Aorta (tissue), 5 donors: Measurements from ENCODE around the gene CYFIP2. TPM values are rescaled to one million over a fixed set of nuclear protein-coding genes. Genes with fewer than 3 reads are reported as not detected.

Source experiments
- ATAC-seq: fragments of 200-7000 bp; cut with Tn5 transposase; one replicate; pipeline ENCODE4 v1.9.1; 2022; ENCODE audit warnings: moderate library complexity; ENCODE audit not compliant: low FRiP score
- DNase-seq, 2 donors: peaks; one replicate each; pipeline ENCODE4 v3.0.0-alpha.2; 2020
- H3K27ac ChIP-seq, 2 donors: one replicate each; pipeline ENCODE4 v1.5.1; 2013; ENCODE audit warnings: low read length in 2 of 2, mild to moderate bottlenecking in 2 of 2, moderate library complexity in 2 of 2, control low read depth in 1 of 2, inconsistent platforms in 1 of 2, low read depth in 1 of 2
- H3K27me3 ChIP-seq, 2 donors: one replicate each; pipeline ENCODE4 v1.6.1; 2013; ENCODE audit warnings: control low read depth in 1 of 2, low read length in 1 of 2, mild to moderate bottlenecking in 1 of 2, moderate library complexity in 1 of 2; ENCODE audit not compliant: insufficient read depth in 2 of 2, control insufficient read depth in 1 of 2
- H3K36me3 ChIP-seq, 2 donors: one replicate each; pipeline ENCODE4 v1.6.1; 2013; ENCODE audit warnings: control low read depth in 1 of 2, low read length in 1 of 2, mild to moderate bottlenecking in 1 of 2; ENCODE audit not compliant: insufficient read depth in 2 of 2, control insufficient read depth in 1 of 2
- H3K4me1 ChIP-seq, 2 donors: one replicate each; pipeline ENCODE4 v1.6.1; 2013; ENCODE audit warnings: low read length in 2 of 2, control low read depth in 1 of 2, mild to moderate bottlenecking in 1 of 2, moderate library complexity in 1 of 2; ENCODE audit not compliant: insufficient read depth in 2 of 2, control insufficient read depth in 1 of 2
- H3K4me3 ChIP-seq, 2 donors: one replicate each; pipeline ENCODE4 v1.5.1; 2013; ENCODE audit warnings: low read length in 2 of 2, control low read depth in 1 of 2, mild to moderate bottlenecking in 1 of 2
- H3K9me3 ChIP-seq: one replicate; pipeline ENCODE4 v1.6.1; 2013; ENCODE audit warnings: mild to moderate bottlenecking, low read length; ENCODE audit not compliant: control insufficient read depth
- WGBS, 2 donors: extraction: QIAGEN DNeasy Blood & Tissue Kit; methylation state at CpG; one replicate each; pipeline ENCODE4 v1.1.7; 2013; 5-methylcytosine and 5-hydroxymethylcytosine counted together
- intact Hi-C, 2 donors: fragments of 100-400 bp; cut with DNase I; formaldehyde crosslinking; loops; one replicate each; pipeline versions ENCODE4 v1.14.2 to v1.15.0; 2022
- long read RNA-seq, 2 donors: library from polyadenylated mRNA; unstranded; transcript quantifications; one replicate each; pipeline ENCODE4 v2.0.0, GENCODE V29; 2020 to 2021
- polyA plus RNA-seq, 2 donors: library from polyadenylated mRNA; stranded (reverse); fragments of 200-250 nt; gene quantifications; one replicate each; pipeline ENCODE4 v1.2.3, GENCODE V29; 2013
- total RNA-seq, 2 donors: library from RNA; stranded (reverse); fragmentation: NEBNext Ultra II Directional; extraction: Animal tissue kit (Norgen Biotek cat#: 25700); gene quantifications; one replicate each; pipeline ENCODE4 v1.2.1, GENCODE V29; 2021
- donor health status: healthy with polysubstance abuse.
- donor health status: Bipolar disorder and iron deficiency.
- donor health status: DM: no; HTN: no; CAD: no.
- donor health status: DM: no; HTN: no; CAD: no.
- donor health status: DM: yes; HTN: yes; CAD: no.

The CYFIP2 gene
- total RNA-seq (100 to 1,000 TPM in 1 of 2 donors, 10 to 100 TPM in 1; 42.0 to 144 TPM), polyA plus RNA-seq (100 to 1,000 TPM in 1 of 2 donors, 10 to 100 TPM in 1; 84.9 to 141 TPM)
- long read RNA-seq, donor 1, full-length matches to known transcripts, result 70 of 127 reads
- long read RNA-seq, donor 1, partial matches to known transcripts, result 22 of 127 reads
- long read RNA-seq, donor 1, other reads (novel, unspliced or antisense), result 35 of 127 reads
- long read RNA-seq, donor 2, full-length matches to known transcripts, result 10 of 24 reads
- long read RNA-seq, donor 2, partial matches to known transcripts, result 4 of 24 reads
- long read RNA-seq, donor 2, other reads (novel, unspliced or antisense), result 10 of 24 reads

DNA sequence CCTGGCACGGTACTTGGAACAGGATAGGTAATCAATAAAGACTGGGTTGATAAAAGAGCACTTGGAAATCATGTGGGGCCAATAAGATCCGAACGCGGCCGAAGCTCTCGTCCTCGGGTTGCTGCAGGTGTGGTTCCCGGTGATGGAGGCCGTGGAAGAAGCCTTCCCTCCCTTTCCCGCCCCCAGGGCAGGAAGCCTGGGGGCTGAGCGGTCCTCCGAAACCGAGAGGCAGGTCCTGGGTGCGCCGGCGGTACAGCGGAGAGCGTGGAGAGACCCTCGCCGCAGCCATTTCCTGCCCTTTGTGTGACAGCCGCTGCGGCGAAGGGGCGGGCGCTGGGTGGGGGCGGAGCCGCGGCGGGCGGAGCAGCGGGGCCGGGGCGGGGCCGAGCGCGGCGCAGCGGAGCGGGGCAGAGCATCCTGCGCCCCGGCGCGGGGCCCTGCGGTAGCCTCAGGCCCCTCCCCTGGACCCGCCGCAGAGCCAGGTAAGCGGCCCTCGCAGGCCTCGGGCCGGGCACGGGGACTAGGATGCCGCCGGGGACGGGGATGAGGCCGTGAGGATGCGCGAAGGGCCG is at the start of gene CYFIP2:
TSS of gene CYFIP2 (plus strand) at position 410 of the 572 bp plus-strand sequence. CDS start 19,239 bp downstream, outside the sequence.
- H3K27ac ChIP-seq, result no peak within 1 kb of the TSS
- H3K36me3 ChIP-seq, result no peaks in the 10 kb centered on the region
- peak; percentile 81 for ATAC-seq
- peak; percentile 75 to 89 for DNase-seq
- no peaks in the 10 kb centered on the region for H3K9me3 ChIP-seq
- H3K27me3 ChIP-seq, result no peaks in the 10 kb centered on the region
- 1% methylated on average over 46 to 58 of the region's 58 CpGs for WGBS, 2 donors
- no peaks in the 10 kb centered on the region for H3K4me1 ChIP-seq
- intact Hi-C loops, result no loop called here
- H3K4me3 ChIP-seq, result peak within 1 kb of the TSS; percentile 71 to 97

DNA sequence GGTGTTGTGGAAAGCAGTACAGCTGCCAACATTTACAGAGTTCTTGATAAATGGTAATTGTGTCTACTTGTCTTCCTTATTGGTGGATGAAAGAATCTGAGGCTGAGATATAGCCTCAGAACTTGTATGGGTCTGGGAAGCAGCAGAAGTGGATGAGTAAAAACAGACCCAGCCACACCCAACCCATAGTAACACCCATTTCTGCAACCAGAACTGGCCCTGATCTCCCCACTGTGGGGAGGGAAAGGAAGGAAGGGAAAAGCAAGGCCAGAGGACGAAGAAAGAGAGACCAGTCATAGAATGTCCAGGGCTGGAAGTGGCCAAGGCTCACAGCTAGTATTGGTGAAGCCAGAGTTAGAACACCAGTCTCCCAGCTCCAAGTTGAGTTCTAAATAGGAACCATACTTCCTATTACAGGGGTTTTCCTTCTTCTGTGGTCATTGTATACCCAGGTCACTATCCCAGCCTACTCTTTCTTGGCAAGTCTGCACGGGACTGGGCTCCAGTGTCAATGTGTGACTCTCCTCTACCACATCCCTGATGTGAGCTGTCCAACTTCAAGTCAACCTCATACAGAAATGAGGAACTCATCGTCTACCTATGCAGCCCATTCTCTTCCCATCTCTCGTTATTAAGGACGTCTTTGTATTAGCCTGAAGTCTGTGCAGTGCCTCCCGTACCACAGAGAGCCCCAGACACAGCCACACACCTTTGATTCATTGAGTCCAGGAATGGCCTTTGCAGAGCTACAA is 49.4 kb upstream of the CYFIP2 start:
- Histone ChIP-seq H3K27ac (no peak overlapping the region), H3K4me1 (no peaks in the 10 kb centered on the region), H3K9me3 (no peaks in the 10 kb centered on the region), H3K4me3 (no peak overlapping the region), H3K27me3 (no peaks in the 10 kb centered on the region), H3K36me3 (no peaks in the 10 kb centered on the region)
- 86 to 88% methylated on average over 6 of the region's 6 CpGs for whole genome bisulfite sequencing, 2 donors
- intact Hi-C loops, result no loop called here
- DNase-seq, result no peak
- no peak for ATAC-seq

GRCh38 chr5:157217289-157218024 is 48.5 kb upstream of the CYFIP2 start:
- intact Hi-C loops, result no loop called here
- Histone ChIP-seq H3K4me3 (no peak overlapping the region), H3K36me3 (no peaks in the 10 kb centered on the region), H3K9me3 (no peaks in the 10 kb centered on the region), H3K4me1 (no peaks in the 10 kb centered on the region), H3K27me3 (no peaks in the 10 kb centered on the region), H3K27ac (no peak overlapping the region)
- DNase-seq, result no peak
- no peak for ATAC-seq
- 67 to 86% methylated on average over 5 of the region's 5 CpGs for WGBS, 2 donors

DNA sequence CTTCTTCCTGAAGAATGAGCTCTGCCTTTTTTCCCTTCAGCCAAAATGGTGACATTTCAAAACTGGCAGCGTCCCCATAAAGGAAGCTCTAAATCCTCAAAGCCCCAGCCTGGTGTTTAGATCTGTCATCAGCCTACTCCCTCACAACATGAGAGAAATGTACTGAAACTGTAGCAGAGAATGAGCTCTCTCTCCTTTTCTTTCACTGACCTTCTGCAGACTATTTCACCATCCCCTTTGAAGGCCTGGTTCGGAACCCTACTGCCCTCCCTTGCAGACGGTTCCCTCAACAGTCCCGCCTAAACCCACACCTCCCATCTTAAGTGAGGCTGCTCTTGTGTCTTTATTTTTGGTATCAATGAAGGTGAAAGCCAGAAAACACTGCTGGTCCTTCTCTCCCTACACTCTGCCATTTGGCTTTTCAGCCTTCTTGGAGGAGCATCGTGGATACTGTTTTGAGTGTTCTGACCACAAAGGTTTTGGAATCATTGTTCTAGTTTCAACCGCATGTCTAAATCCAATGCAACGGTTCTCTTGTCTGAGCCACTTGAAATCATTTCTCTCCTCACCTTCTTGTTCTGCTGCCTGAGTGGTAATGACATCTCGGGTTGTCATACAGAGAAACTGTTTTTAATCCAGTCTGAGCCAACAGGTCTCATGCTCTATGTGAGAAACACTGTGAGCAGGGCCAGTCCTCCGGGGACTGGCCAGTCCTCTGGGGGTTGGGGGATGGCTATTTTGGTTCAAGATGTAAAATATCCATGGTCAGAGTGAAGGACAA is 46.2 kb upstream of the CYFIP2 start:
- peak; percentile 47 for ATAC-seq
- intact Hi-C loops, result no loop called here
- DNase-seq, result no peak
- Histone ChIP-seq H3K4me1 (no peaks in the 10 kb centered on the region), H3K27ac (no peak overlapping the region), H3K36me3 (no peaks in the 10 kb centered on the region), H3K9me3 (no peaks in the 10 kb centered on the region), H3K27me3 (no peaks in the 10 kb centered on the region), H3K4me3 (no peak overlapping the region)
- WGBS, 2 donors, result 63 to 65% methylated on average over 9 of the region's 9 CpGs

- no peaks in the 10 kb centered on the region for H3K4me1 ChIP-seq
- no peak overlapping the region for H3K27ac ChIP-seq
- H3K27me3 ChIP-seq, result no peaks in the 10 kb centered on the region
- no peak overlapping the region for H3K4me3 ChIP-seq
- ATAC-seq (no peak), DNase-seq (no peak)
- 90 to 94% methylated on average over 5 of the region's 5 CpGs for WGBS, 2 donors
- H3K36me3 ChIP-seq, result no peaks in the 10 kb centered on the region
- H3K9me3 ChIP-seq, result no peaks in the 10 kb centered on the region
- intact Hi-C loops, result no loop called here
Observed at GRCh38 chr5:157221959-157222358, 44.0 kb upstream of the CYFIP2 start.

- intact Hi-C loops, result no loop called here
- no peaks in the 10 kb centered on the region for H3K4me1 ChIP-seq
- WGBS, 2 donors, result 80 to 83% methylated on average over 10 of the region's 10 CpGs
- DNase-seq (no peak), ATAC-seq (no peak)
- no peak overlapping the region for H3K4me3 ChIP-seq
- H3K27me3 ChIP-seq, result no peaks in the 10 kb centered on the region
- H3K9me3 ChIP-seq, result no peaks in the 10 kb centered on the region
- H3K27ac ChIP-seq, result no peak overlapping the region
- no peaks in the 10 kb centered on the region for H3K36me3 ChIP-seq
Observed at GRCh38 chr5:157222506-157223230, 43.3 kb upstream of the CYFIP2 start.

DNA sequence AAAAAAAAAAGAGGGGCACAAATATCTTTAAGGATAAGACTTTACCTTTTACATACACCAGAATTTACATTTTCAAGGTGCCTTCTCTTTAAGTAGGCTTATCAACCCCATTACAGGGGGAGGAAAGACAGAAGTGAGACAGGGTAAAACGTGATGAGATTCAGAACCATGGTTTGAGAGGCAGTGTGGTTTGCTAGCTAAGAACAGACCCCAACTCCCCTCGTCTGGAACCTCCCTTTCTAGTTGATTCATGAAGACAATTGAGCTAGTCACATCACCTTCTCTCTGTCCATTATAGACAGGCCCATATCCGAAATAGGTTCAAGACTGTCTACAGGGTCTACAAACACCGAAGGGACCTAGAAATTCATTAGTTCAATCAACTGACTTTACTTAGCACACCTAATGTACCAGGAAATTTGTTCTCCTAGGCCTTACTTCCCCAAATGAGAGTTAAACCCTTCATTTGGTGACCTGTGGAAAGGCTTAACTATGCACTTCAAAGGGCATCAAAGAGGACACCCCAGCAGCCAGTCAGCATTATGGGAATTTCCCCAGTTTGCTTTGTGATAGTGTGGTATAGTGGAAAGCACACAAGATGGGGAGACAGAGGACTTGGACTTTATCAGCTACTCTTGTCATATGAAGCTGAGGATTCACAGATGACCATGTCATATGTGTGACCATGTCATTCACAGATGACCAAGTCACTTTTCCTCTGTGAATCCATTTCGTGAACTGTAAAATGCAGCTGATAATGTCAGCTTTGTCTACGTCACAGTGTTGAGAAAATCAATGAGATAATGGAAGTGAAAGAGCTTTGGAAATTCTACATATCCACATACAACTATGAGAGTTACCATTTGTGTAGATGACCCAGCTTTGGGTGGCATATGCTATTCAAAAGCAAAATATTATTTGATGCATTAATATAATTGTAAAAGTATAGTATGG is 40.2 kb upstream of the CYFIP2 start:
- H3K9me3 ChIP-seq, result no peaks in the 10 kb centered on the region
- no peak overlapping the region for H3K27ac ChIP-seq
- no peak for ATAC-seq
- WGBS, 2 donors, result 79 to 83% methylated on average over 6 of the region's 6 CpGs
- no peak for DNase-seq
- no peaks in the 10 kb centered on the region for H3K27me3 ChIP-seq
- no peaks in the 10 kb centered on the region for H3K4me1 ChIP-seq
- intact Hi-C loops, result no loop called here
- no peaks in the 10 kb centered on the region for H3K36me3 ChIP-seq
- H3K4me3 ChIP-seq, result no peak overlapping the region
